Measurements from ENCODE around the gene RGS4.

The RGS4 gene

GRCh38 chr1:163076044-163076443, 6.9 kb downstream of the RGS4 start:
- TF ChIP-seq YY1 (IDR thresholded peaks at IDR 0.05; ENCODE audit: insufficient read depth, insufficient read length): no peak
- no peak for TF ChIP-seq ZNF274 (IDR thresholded peaks at IDR 0.05; ENCODE audit: low read depth, low read length)
- no peak for TF ChIP-seq SUZ12 (IDR thresholded peaks at IDR 0.05; ENCODE audit: extremely low read depth, insufficient read depth, insufficient read length)
- Histone ChIP-seq H3K9ac (ENCODE audit: insufficient read length, low read depth) (no peak overlapping the region), H3K4me1 (ENCODE audit: insufficient read depth, insufficient read length) (no peaks in the 10 kb centered on the region), H3K4me3 (ENCODE audit: insufficient read length, low read depth) (no peak overlapping the region), H3K36me3 (ENCODE audit: insufficient read depth, insufficient read length, low read length) (no peaks in the 10 kb centered on the region), H3K9me3 (ENCODE audit: insufficient read depth, low read length) (no peaks in the 10 kb centered on the region), H3K27me3 (ENCODE audit: insufficient read depth, insufficient read length) (no peaks in the 10 kb centered on the region)
- no peak for DNase-seq (ENCODE audit: low read depth, low spot score)

GRCh38 chr1:163076446-163076845, 7.3 kb downstream of the RGS4 start:
- no peaks in the 10 kb centered on the region for H3K36me3 ChIP-seq (ENCODE audit: insufficient read depth, insufficient read length, low read length)

GRCh38 chr1:163076981-163077761, 8.0 kb downstream of the RGS4 start:
- DNase-seq (ENCODE audit: low read depth, low spot score): no peak
- Histone ChIP-seq H3K27me3 (ENCODE audit: insufficient read depth, insufficient read length) (no peaks in the 10 kb centered on the region), H3K9me3 (ENCODE audit: insufficient read depth, low read length) (no peaks in the 10 kb centered on the region), H3K36me3 (ENCODE audit: insufficient read depth, insufficient read length, low read length) (no peaks in the 10 kb centered on the region), H3K4me1 (ENCODE audit: insufficient read depth, insufficient read length) (no peaks in the 10 kb centered on the region), H3K9ac (ENCODE audit: insufficient read length, low read depth) (no peak overlapping the region), H3K4me3 (ENCODE audit: insufficient read length, low read depth) (no peak overlapping the region)
- no peak for TF ChIP-seq SUZ12 (IDR thresholded peaks at IDR 0.05; ENCODE audit: extremely low read depth, insufficient read depth, insufficient read length)
- TF ChIP-seq ZNF274 (IDR thresholded peaks at IDR 0.05; ENCODE audit: low read depth, low read length): no peak
- TF ChIP-seq YY1 (IDR thresholded peaks at IDR 0.05; ENCODE audit: insufficient read depth, insufficient read length): no peak

More at GRCh38 chr1:163076446-163076845, 7.3 kb downstream of the RGS4 start:
- DNase-seq (ENCODE audit: low read depth, low spot score): no peak
- TF ChIP-seq YY1 (IDR thresholded peaks at IDR 0.05; ENCODE audit: insufficient read depth, insufficient read length) (no peak), ZNF274 (IDR thresholded peaks at IDR 0.05; ENCODE audit: low read depth, low read length) (no peak), SUZ12 (IDR thresholded peaks at IDR 0.05; ENCODE audit: extremely low read depth, insufficient read depth, insufficient read length) (no peak)
- H3K27me3 ChIP-seq (ENCODE audit: insufficient read depth, insufficient read length): no peaks in the 10 kb centered on the region
- H3K9ac ChIP-seq (ENCODE audit: insufficient read length, low read depth): no peak overlapping the region
- no peak overlapping the region for H3K4me3 ChIP-seq (ENCODE audit: insufficient read length, low read depth)
- no peaks in the 10 kb centered on the region for H3K9me3 ChIP-seq (ENCODE audit: insufficient read depth, low read length)
- no peaks in the 10 kb centered on the region for H3K4me1 ChIP-seq (ENCODE audit: insufficient read depth, insufficient read length)

GRCh38 chr1:163082971-163083370, 13.8 kb downstream of the RGS4 start:
- TF ChIP-seq YY1 (IDR thresholded peaks at IDR 0.05; ENCODE audit: insufficient read depth, insufficient read length) (no peak), SUZ12 (IDR thresholded peaks at IDR 0.05; ENCODE audit: extremely low read depth, insufficient read depth, insufficient read length) (no peak), ZNF274 (IDR thresholded peaks at IDR 0.05; ENCODE audit: low read depth, low read length) (no peak)
- no peak overlapping the region for H3K4me3 ChIP-seq (ENCODE audit: insufficient read length, low read depth)
- H3K9me3 ChIP-seq (ENCODE audit: insufficient read depth, low read length): no peaks in the 10 kb centered on the region
- H3K36me3 ChIP-seq (ENCODE audit: insufficient read depth, insufficient read length, low read length): no peaks in the 10 kb centered on the region
- no peaks in the 10 kb centered on the region for H3K4me1 ChIP-seq (ENCODE audit: insufficient read depth, insufficient read length)
- no peak for DNase-seq (ENCODE audit: low read depth, low spot score)
- H3K9ac ChIP-seq (ENCODE audit: insufficient read length, low read depth): no peak overlapping the region
- H3K27me3 ChIP-seq (ENCODE audit: insufficient read depth, insufficient read length): no peaks in the 10 kb centered on the region

GRCh38 chr1:163083690-163084089, 14.5 kb downstream of the RGS4 start:
- no peak for TF ChIP-seq YY1 (IDR thresholded peaks at IDR 0.05; ENCODE audit: insufficient read depth, insufficient read length)
- no peak for TF ChIP-seq ZNF274 (IDR thresholded peaks at IDR 0.05; ENCODE audit: low read depth, low read length)

GRCh38 chr1:163084330-163084729, 15.2 kb downstream of the RGS4 start:
- Histone ChIP-seq H3K4me1 (ENCODE audit: insufficient read depth, insufficient read length) (no peaks in the 10 kb centered on the region), H3K4me3 (ENCODE audit: insufficient read length, low read depth) (no peak overlapping the region), H3K27me3 (ENCODE audit: insufficient read depth, insufficient read length) (no peaks in the 10 kb centered on the region), H3K36me3 (ENCODE audit: insufficient read depth, insufficient read length, low read length) (no peaks in the 10 kb centered on the region), H3K9ac (ENCODE audit: insufficient read length, low read depth) (no peak overlapping the region), H3K9me3 (ENCODE audit: insufficient read depth, low read length) (no peaks in the 10 kb centered on the region)
- TF ChIP-seq SUZ12 (IDR thresholded peaks at IDR 0.05; ENCODE audit: extremely low read depth, insufficient read depth, insufficient read length) (no peak), YY1 (IDR thresholded peaks at IDR 0.05; ENCODE audit: insufficient read depth, insufficient read length) (no peak), ZNF274 (IDR thresholded peaks at IDR 0.05; ENCODE audit: low read depth, low read length) (no peak)
- DNase-seq (ENCODE audit: low read depth, low spot score): no peak

More at GRCh38 chr1:163083690-163084089, 14.5 kb downstream of the RGS4 start:
- Histone ChIP-seq H3K9ac (ENCODE audit: insufficient read length, low read depth) (no peak overlapping the region), H3K9me3 (ENCODE audit: insufficient read depth, low read length) (no peaks in the 10 kb centered on the region), H3K36me3 (ENCODE audit: insufficient read depth, insufficient read length, low read length) (no peaks in the 10 kb centered on the region), H3K27me3 (ENCODE audit: insufficient read depth, insufficient read length) (no peaks in the 10 kb centered on the region), H3K4me1 (ENCODE audit: insufficient read depth, insufficient read length) (no peaks in the 10 kb centered on the region), H3K4me3 (ENCODE audit: insufficient read length, low read depth) (no peak overlapping the region)
- DNase-seq (ENCODE audit: low read depth, low spot score): no peak

- H3K4me1 ChIP-seq (ENCODE audit: insufficient read depth, insufficient read length): no peaks in the 10 kb centered on the region
- H3K36me3 ChIP-seq (ENCODE audit: insufficient read depth, insufficient read length, low read length): no peaks in the 10 kb centered on the region
- no peak overlapping the region for H3K4me3 ChIP-seq (ENCODE audit: insufficient read length, low read depth)
- no peak for DNase-seq (ENCODE audit: low read depth, low spot score)
- no peaks in the 10 kb centered on the region for H3K9me3 ChIP-seq (ENCODE audit: insufficient read depth, low read length)
- TF ChIP-seq SUZ12 (IDR thresholded peaks at IDR 0.05; ENCODE audit: extremely low read depth, insufficient read depth, insufficient read length) (no peak), YY1 (IDR thresholded peaks at IDR 0.05; ENCODE audit: insufficient read depth, insufficient read length) (no peak), ZNF274 (IDR thresholded peaks at IDR 0.05; ENCODE audit: low read depth, low read length) (no peak)
- H3K27me3 ChIP-seq (ENCODE audit: insufficient read depth, insufficient read length): no peaks in the 10 kb centered on the region
- no peak overlapping the region for H3K9ac ChIP-seq (ENCODE audit: insufficient read length, low read depth)
Measured at GRCh38 chr1:163085041-163085903, 16.1 kb downstream of the RGS4 start.
